Esophagus squamous epithelium (tissue), 4 donors: ENCODE data around the gene LRIG2.

Experiments used
- POLR2A ChIP-seq, 4 donors: fragments of 450-650 bp; IDR thresholded peaks; one replicate each; pipeline ENCODE4 v1.6.1; 2017; ENCODE audit warnings: antibody characterized with exemption in 4 of 4, mild to moderate bottlenecking in 4 of 4, moderate library complexity in 3 of 4
- TF ChIP-seq, protein P1 (sequence below), 6 experiments: fragments of 450-650 bp in 4 of 6; fragments of 200-600 bp in 2 of 6; sonication (generic) in 2 of 6; IDR thresholded peaks; one replicate each; pipeline ENCODE4 v1.5.1; 2016 to 2019; ENCODE audit warnings: antibody characterized with exemption in 6 of 6, mild to moderate bottlenecking in 4 of 6, moderate library complexity in 4 of 6

DNA sequence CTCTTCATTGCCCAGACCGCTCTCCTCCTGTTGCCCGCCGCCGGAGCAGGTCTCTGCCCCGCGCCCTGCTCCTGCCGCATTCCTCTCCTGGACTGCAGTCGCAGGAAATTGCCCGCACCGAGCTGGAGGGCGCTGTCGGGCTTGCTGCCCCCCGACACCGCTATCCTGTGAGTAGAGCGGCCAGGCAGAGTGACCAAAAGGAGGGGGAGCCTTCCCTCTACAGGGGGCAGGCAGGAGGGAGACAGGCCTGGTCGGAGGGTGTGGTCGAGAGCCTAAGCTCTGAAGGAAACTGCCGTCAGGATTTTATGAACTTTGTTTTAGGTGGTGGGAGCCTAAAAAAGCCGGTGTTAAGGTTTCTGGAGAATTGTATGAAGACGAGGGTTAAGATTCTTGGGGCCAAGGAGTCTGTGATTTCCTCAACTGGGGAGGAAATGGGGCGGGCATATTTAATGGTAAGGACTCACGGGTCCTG is 517 bp downstream of the LRIG2 start:
- TF ChIP-seq, protein P1, sequence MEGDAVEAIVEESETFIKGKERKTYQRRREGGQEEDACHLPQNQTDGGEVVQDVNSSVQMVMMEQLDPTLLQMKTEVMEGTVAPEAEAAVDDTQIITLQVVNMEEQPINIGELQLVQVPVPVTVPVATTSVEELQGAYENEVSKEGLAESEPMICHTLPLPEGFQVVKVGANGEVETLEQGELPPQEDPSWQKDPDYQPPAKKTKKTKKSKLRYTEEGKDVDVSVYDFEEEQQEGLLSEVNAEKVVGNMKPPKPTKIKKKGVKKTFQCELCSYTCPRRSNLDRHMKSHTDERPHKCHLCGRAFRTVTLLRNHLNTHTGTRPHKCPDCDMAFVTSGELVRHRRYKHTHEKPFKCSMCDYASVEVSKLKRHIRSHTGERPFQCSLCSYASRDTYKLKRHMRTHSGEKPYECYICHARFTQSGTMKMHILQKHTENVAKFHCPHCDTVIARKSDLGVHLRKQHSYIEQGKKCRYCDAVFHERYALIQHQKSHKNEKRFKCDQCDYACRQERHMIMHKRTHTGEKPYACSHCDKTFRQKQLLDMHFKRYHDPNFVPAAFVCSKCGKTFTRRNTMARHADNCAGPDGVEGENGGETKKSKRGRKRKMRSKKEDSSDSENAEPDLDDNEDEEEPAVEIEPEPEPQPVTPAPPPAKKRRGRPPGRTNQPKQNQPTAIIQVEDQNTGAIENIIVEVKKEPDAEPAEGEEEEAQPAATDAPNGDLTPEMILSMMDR (IDR thresholded peaks at IDR 0.05): peak in 1 of 6 experiments; percentile 47
- no peak for TF ChIP-seq POLR2A (IDR thresholded peaks at IDR 0.05)
